ENCODE results near the gene CAMTA1.

CAMTA1 gene

DNA sequence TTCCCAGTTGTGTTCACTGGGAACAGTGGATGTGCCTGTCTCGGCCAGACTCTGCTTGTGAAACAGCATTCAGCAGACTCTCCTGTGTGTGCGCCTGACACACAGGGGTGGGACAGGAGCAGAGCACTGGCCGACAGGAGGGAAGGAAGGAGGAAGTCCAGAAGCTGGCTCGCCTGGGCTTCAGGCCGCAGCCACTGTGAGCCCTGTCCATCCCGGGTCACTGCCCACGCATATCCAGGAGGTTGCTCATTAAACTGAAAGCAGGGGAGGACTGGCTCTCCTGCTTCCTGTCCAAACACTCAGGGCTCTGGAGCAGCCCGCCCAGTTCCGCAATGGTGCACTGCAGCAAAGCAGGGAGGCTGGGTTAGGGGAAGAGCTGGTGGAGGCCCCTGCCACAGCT lies 767.1 kb downstream of the CAMTA1 start:
- Histone ChIP-seq H3K9me2 (replicated peaks; ENCODE audit: insufficient read depth, low read length) (no peaks in the 10 kb centered on the region), H3K79me2 (ENCODE audit: insufficient read depth, low read length) (no peaks in the 10 kb centered on the region), H3F3A (ENCODE audit: insufficient read depth) (no peaks in the 10 kb centered on the region), H3K9ac (ENCODE audit: low read length) (no peak overlapping the region), H3K27me3 (ENCODE audit: low read length) (no peaks in the 10 kb centered on the region), H3K27ac (ENCODE audit: low read depth, low read length) (no peak overlapping the region), H3K4me2 (ENCODE audit: low read depth, low read length, poor library complexity, severe bottlenecking) (no peak overlapping the region), H4K20me1 (ENCODE audit: low read depth, low read length) (no peaks in the 10 kb centered on the region), H3K4me3 (ENCODE audit: insufficient read depth, low read length, poor library complexity, severe bottlenecking) (no peak overlapping the region), H3K9me3 (ENCODE audit: insufficient read depth, low read length) (no peaks in the 10 kb centered on the region), H3K36me3 (ENCODE audit: low read length) (no peaks in the 10 kb centered on the region), H2AFZ (ENCODE audit: low read depth, low read length, severe bottlenecking) (no peak overlapping the region)
- TF ChIP-seq EZH2phosphoT487 (conservative IDR thresholded peaks at IDR 0.05; ENCODE audit: low read length) (no peak), CTCF (IDR thresholded peaks at IDR 0.05; ENCODE audit: insufficient read depth, low read length, poor library complexity, severe bottlenecking) (no peak)

- Histone ChIP-seq H3K4me2 (ENCODE audit: low read depth, low read length, poor library complexity, severe bottlenecking) (no peak overlapping the region), H3K9ac (ENCODE audit: low read length) (no peak overlapping the region), H3K27me3 (ENCODE audit: low read length) (no peaks in the 10 kb centered on the region), H3K79me2 (ENCODE audit: insufficient read depth, low read length) (no peaks in the 10 kb centered on the region), H2AFZ (ENCODE audit: low read depth, low read length, severe bottlenecking) (no peak overlapping the region), H3K4me3 (ENCODE audit: insufficient read depth, low read length, poor library complexity, severe bottlenecking) (no peak overlapping the region), H3K9me2 (replicated peaks; ENCODE audit: insufficient read depth, low read length) (no peaks in the 10 kb centered on the region), H3F3A (ENCODE audit: insufficient read depth) (no peaks in the 10 kb centered on the region), H4K20me1 (ENCODE audit: low read depth, low read length) (no peaks in the 10 kb centered on the region), H3K27ac (ENCODE audit: low read depth, low read length) (no peak overlapping the region), H3K9me3 (ENCODE audit: insufficient read depth, low read length) (no peaks in the 10 kb centered on the region), H3K36me3 (ENCODE audit: low read length) (no peaks in the 10 kb centered on the region)
- TF ChIP-seq CTCF (IDR thresholded peaks at IDR 0.05; ENCODE audit: insufficient read depth, low read length, poor library complexity, severe bottlenecking) (no peak), EZH2phosphoT487 (conservative IDR thresholded peaks at IDR 0.05; ENCODE audit: low read length) (no peak)
Observed at GRCh38 chr1:7553042-7553690, 767.9 kb downstream of the CAMTA1 start.

- H3F3A ChIP-seq (ENCODE audit: insufficient read depth): no peaks in the 10 kb centered on the region
- no peaks in the 10 kb centered on the region for H4K20me1 ChIP-seq (ENCODE audit: low read depth, low read length)
- no peak overlapping the region for H3K4me2 ChIP-seq (ENCODE audit: low read depth, low read length, poor library complexity, severe bottlenecking)
- TF ChIP-seq EZH2phosphoT487 (conservative IDR thresholded peaks at IDR 0.05; ENCODE audit: low read length) (no peak), CTCF (IDR thresholded peaks at IDR 0.05; ENCODE audit: insufficient read depth, low read length, poor library complexity, severe bottlenecking) (no peak)
- H2AFZ ChIP-seq (ENCODE audit: low read depth, low read length, severe bottlenecking): no peak overlapping the region
- no peaks in the 10 kb centered on the region for H3K9me3 ChIP-seq (ENCODE audit: insufficient read depth, low read length)
- H3K9me2 ChIP-seq (replicated peaks; ENCODE audit: insufficient read depth, low read length): no peaks in the 10 kb centered on the region
- H3K27ac ChIP-seq (ENCODE audit: low read depth, low read length): no peak overlapping the region
- no peak overlapping the region for H3K4me3 ChIP-seq (ENCODE audit: insufficient read depth, low read length, poor library complexity, severe bottlenecking)
- H3K79me2 ChIP-seq (ENCODE audit: insufficient read depth, low read length): no peaks in the 10 kb centered on the region
- no peaks in the 10 kb centered on the region for H3K27me3 ChIP-seq (ENCODE audit: low read length)
- H3K36me3 ChIP-seq (ENCODE audit: low read length): no peaks in the 10 kb centered on the region
- no peak overlapping the region for H3K9ac ChIP-seq (ENCODE audit: low read length)
Observed at GRCh38 chr1:7554385-7555235, 769.4 kb downstream of the CAMTA1 start.

Data from SU-DHL-6 (cell line).